HG03060 (cell line): ENCODE measurements around the gene ASB2.

Experiments
- ATAC-seq: cut with Tn5 transposase; IDR thresholded peaks from one replicate; pipeline ENCODE4 v1.9.1; 2021; ENCODE audit warnings: low read depth, moderate number of reproducible peaks; ENCODE audit not compliant: unreplicated experiment

Gene ASB2

DNA sequence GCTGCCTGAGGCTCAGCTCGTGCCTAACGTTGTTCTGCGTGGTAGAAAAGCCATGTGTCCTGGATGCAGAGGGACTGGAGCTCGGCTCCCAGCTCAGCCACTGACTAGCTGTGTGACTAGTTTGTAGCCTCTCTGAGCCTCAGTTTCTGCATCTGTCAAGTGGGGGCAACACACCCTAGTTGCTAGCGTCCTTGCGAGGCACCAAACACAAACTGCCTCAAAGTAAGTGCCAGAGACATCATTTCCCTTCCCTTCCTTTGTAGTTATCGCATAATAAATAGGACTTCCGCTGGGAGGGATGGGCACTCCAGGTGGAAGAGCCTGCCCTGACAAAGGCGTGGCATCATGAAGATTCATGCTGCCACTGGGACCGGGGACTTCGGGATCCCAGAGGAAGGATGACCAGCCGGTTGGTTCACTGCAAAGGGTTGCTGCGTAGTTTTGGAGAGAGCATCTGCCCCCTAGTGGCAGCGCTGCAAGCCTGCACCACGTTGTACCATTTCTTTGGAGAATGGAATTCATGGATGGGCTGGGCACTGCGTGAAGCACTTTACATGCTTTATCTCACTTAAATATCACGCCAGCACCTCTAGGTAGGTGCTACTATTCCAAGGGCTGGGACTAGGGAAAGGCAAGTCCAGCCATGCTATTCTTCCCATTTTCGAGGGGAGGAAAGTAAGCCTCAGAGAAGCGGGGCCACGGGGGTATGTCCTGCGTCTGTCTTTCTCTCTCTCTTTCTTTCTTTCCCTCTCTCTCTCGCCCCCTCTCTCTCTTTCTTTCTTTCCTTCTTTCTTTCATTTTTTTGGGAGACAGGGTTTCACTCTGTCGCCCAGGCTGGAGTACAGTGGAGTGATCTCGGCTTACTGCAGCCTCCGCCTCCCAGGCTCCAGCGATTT is 25.4 kb upstream of the ASB2 start:
- ATAC-seq, result no peak

DNA sequence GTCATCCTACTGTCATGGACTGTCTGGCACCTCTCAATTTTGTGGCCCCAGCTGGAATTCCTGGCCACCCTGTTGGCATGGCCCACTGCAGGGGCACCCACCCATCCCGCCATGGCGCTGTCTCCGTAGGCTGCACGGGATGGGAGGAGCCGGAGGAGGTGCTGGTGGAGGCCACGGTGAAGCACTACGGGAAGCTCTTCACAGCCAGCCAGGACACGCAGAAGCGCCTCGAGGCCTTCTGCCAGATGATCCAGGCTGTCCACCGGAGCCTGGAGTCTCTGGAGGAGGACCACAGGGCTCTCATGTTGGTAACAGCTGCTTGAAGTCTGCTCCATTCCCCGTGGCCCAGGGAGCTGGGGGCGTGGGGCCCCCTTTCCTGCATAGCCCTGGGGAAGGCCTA is 24.6 kb upstream of the ASB2 start:
- ATAC-seq, result no peak

DNA sequence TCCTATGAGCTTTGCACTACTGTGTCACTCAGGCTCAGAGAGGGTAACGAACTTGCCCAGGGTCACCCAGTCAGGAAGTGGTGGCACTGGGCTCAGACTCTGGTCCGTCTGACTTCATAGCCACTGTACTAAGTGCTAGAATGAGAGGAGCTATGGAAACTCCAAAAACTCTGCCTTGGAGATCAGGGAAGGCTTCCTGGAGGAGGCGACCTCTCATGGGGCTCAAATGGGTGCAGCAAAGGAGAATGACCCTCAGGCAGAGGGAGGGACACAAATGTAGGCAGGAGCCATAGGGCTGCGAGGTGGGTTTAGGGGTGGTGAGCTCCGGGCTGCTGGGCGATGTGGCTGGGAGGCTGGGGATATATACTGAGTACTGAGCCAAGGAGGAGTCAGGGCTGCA is 23.9 kb upstream of the ASB2 start:
- ATAC-seq, result no peak

DNA sequence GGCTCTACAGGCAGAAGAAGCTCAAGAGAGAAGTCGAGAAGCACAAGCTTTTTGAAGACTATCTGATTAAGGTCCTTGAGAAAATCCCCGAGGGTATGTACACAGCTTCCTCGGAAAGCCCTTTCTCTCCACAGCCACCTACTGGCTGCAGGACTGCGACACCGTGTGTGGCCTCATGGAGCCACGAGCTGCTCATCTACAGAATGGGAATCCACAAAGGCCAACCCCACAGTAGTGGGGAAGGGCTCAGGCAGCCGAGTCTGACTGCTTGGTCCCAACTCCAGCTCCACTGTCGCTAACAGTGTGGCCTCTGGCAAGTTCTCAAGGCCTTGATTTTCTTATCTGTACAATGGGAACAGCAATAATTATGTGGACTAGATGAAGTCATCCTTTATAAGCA is 23.2 kb upstream of the ASB2 start:
- no peak for ATAC-seq

DNA sequence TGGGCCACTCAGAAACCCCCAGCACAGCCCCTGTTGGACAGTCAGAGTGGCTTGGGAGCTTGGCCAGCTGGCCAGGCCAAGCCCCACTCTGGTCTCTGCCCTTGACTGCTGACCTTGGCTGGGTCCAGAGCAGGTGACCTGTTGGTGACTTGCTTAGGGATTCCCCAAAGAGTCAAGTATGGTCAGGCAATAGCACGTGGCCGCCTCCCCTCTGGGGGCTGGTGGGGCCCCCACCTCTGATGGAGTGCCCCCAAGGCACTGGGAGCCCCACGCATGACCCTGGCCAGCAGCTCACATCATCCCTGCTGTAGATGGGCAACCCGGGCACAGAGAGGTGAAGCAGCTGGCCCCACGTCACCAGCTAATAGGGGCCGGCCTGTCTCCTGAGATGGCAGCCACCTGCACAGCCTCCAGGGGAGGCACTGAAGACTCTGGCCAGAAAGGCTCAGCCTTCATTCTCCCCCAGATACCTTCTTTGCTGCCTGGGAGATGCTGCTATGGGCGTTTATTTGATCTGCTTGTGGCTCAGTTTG is 22.6 kb upstream of the ASB2 start:
- ATAC-seq, result no peak

DNA sequence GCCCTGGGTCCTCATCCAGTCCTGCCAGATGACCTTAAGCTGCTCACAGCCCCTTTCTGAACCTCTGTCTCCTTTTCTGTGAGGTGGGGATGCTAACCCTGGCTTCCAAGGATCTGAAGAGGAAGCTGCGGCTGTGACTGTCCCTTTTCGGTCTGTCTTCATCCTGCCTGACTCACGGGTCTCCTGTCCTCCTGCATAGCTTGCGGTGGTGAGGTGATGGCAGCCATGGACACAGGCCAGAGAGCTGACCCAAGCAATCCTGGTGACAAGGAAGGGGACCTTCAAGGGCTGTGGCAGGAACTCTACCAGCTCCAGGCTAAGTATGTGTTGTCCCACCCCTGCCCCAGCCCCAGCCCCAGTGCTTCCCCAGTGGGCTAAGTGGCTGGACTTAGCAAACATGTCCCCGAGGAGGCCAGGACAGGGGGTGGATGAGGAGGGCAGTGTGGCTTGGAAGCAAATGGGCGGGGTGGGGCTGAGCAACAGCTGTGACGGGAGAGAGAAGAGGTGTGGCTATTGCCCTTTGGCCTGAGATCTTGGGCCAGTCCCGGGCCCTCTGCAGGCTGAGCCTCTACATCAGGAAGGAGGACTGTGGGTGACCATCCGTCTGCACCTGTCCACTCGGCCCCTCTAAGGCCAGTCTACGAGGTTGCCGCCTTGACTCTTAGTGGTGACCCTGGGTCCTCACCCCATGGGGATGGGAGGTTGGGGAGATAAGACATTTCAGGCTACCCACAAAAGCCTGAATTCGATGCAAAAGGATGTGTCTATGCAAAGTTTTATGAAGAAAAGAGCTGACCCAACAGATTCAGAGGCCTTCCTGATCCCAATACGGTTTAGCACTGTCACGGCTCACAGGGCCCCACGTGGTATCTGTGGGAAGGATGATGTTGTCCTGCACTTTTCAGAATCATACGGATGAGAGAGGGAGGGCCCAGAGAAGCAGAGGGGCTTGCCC is 21.8 kb upstream of the ASB2 start:
- ATAC-seq, result no peak

DNA sequence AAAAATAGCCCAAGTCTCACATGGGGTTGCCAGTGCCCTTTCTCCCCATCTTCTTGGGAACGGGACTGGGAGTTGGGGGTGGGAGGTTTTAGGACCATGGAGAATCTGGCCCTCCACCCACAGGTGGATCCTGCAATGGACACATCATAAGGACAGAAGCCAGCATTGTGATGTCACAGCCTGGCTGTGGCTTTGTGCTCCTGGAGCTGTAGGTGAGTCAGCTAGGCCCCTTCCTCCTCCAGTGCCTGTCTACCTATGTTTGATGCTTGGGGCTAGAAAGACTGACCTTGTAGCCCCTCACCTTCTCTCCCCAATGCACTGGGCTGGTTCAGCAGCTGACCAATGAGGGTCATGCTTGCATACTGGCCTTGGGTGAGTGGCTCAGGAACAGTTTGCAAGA is 20.7 kb upstream of the ASB2 start, which contains the start of gene CCDC197:
TSS of gene CCDC197 (plus strand) at position 220 of the 400 bp plus-strand sequence. CDS start 831 bp downstream, outside the sequence.
- no peak for ATAC-seq

DNA sequence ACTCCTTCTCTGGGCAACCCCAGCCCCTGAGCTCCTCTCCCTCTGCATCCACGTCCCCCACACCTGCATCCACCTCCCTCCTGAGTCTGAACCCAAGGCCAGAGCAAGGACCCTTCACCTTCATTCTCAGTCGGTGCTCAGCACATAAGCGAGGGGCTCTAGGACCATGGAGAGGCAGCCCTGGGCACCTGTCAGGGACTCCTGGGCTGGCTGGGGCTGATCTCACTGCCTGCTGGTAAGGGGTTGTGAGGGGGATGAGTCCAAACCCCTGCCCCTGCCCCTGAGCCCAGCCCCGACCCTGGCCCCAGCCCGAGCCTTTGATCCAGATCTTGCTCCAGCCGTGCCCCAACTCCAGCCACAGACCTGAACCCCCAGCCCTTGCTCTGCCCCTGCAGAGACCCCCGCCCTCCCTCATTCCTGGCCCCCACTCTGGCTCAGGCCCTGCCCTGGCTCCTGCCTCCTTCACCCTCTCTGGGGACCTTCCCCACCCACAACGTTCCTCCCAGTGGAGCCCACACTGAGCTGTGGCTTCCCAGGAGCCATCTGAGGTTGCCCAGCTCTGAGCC is 19.8 kb upstream of the ASB2 start:
- no peak for ATAC-seq

DNA sequence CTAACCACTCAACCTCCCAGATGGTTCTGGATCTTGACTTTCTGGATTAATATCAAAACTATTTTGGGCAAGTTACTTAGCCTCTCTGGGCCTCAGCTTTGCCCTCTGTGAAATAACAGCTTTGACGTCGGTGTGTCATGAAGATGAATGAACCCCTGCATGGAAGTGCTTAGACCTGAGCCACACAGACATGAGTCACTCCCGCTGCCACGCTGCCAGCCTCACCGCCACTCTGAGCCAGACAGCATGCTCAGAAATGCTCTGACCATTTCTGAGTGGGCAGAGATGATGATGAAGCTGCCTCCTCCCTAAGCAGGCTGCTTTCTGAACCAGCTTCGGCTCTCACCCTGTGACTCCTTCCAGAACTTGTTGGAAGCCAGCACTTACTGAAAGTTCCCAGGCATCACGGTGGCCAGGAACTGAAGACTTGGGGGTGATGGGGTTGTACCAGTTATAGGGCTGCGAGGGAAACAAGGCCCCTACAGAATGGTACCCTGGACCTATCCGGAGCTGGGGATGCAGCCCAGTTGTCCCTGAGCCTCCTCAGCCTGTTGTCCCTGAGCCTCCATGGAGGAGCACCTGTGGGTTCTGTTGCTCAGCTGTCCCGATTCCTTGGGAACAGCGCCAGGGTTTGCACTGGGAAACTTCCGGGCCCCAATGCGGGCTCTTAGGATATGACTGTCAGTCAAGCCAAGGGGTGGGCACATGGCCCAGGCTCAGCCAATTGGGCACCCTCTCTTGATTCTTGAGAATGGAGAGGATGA is 18.7 kb upstream of the ASB2 start:
- no peak for ATAC-seq

DNA sequence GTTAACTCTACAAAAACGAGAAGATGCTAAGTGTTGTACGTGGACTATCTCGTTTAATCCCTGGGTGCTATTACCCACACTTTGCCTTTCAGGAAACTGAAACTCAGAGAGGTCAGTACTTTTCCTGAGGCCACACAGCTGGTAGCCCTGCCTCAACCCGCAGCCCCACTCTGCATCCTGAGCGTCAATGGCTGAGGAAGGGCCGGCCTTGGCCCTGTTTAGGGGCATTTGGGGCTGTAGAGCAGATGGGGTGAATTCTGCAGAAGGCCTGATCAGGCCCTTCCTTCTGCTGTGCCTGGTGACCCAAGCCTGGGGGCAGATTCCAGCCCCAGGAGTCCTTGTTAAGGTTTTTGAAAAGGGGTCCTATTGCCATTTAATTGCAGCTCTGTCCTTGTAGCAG is 17.0 kb upstream of the ASB2 start:
- ATAC-seq, result no peak

DNA sequence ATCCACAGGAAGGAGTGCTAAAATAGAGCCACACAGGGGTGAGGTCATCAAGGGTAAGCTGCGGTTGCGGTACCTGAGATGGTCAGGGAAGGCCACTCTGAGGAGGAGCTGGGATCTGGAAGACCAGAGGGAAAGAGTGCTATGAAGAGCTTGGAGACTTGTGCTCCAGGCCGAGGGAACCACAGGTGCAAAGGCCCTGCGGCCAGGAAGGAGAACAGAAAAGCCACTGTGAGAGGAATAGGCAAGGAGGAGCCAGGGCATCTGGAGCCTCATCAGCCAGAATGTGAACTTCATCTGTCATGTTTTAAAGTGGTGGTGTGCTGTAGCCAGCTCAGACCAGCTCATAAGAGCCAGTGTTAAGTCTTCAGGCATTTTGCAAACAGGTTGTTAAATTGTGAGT is 15.3 kb upstream of the ASB2 start:
- ATAC-seq, result no peak

DNA sequence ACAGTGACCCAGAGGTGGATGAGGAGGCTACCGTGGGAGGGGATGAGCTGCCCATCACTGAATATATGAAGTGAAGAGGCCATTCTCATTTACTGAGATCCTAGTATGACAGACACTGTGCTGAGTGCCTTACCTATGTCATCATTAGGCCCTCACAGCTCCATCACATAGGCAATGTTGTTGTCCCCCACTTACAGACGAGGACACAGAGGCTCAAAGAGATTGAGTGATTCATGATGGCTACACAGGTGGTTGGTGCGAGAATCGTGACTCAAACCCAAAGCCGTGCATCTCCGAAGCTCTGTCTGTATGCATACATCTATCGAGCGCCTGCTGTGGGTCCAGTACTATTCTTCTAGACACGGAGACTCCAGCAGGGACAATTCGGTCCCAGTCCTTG is 14.8 kb upstream of the ASB2 start:
- no peak for ATAC-seq

DNA sequence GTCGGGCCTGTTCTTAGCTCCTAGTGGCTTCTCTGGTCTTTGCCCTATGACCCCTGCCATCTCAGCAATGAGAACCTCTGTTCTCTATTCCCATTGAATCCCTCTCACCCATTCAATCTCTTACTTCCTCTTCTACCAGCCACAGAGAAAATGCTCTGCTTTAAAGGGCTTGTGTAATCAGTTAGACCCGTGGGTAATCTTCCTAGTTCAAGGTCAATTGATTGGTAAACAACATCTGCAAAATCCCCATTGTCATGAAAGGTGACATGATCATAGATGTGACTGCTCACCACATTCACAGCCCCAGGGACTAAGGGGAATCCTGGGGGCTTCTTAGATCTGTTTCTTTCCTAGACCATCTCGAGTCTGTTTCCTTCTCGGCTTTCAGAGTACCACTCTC is 13.6 kb upstream of the ASB2 start:
- ATAC-seq, result no peak

DNA sequence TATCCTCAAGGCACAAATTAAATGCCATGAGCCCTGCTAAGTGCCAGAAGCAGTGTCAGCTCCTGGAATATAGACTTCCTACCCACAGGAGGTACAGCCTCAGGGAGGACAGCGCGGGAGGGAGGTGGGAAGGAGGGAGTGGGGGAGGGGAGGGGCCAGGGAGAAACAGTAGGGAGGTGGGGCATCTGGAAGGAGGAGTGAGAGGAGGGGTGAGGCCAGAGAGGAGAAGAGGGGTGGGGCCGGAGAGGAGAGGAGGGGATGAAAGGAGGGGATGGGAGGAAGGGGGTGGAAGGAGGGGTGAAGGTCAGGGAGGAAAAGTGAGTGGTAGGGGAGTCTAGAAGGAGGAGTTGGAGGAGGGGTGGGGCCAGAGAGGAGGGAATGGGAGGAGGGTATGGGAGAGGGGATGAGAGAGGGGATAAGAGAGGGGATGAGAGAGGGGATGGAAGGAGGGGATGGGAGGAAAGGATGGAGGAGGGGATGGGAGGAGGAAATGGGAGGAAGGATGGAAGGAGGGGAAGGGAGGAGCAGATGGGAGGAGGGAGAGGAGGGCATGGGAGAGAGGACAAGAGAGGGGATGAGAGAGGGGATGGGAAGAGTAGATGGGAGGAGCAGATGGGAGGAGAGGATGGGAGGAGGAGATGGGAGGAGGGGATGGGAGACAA is 11.6 kb upstream of the ASB2 start:
- no peak for ATAC-seq

DNA sequence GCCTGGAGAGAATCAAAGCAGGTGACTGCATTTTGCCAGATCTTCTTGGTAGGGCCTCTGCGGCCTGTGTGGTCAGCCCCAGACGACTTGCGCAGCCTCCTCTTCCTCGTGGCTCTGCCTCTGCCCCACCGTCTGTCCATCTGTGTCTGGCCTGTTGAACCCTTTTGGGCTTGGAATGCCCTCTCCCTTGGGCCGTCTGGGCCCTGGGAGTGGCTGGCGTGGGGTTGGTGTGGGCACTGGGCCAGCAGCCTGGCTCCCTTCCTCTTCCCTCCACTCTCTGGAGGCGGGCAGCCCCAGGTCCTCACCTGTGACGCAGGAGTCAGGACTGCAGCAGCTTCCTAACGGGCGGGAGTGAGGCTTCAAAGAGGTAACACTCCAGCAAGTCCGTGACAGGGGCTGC is 11.0 kb upstream of the ASB2 start:
- ATAC-seq, result no peak

DNA sequence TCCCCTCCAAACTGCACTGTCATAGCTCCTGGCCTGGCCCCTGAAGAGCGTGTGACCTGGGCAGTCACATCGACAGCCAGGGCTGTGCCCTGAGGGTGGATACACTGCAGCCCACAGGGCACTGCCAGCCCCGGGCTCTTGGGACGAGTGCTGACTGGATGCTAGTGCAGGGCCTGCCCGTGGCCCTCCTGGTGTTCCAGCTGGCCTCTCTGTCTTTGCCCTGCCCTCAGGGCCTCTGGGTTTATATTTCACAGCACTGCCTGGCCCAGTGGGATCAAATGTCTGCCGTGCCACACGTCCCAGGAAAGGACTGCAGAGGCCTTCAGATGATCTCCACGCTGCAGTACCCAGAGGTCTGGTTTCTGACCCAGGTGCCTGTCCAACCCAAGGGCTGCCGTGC is 10.6 kb upstream of the ASB2 start:
- ATAC-seq, result no peak

DNA sequence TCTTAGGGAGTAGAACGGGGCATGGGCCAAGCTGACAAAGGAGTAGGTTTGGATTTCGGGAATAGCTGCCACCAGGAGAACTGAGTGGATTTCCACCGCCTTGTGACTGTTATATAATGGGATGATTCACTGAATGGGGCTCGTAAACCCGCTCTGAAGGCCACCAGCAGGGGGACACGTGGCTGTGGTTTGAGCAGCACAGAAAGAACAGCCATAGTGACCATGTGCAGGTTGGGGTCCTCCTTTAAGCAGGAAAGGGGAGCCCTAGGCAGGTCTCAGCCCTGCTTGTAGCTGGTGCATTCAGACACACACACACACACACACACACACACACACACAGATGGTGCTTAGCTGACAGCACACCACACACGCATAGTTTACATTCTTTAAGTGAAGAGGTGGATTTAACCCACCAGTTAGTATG is 8.6 kb upstream of the ASB2 start:
- ATAC-seq, result no peak

DNA sequence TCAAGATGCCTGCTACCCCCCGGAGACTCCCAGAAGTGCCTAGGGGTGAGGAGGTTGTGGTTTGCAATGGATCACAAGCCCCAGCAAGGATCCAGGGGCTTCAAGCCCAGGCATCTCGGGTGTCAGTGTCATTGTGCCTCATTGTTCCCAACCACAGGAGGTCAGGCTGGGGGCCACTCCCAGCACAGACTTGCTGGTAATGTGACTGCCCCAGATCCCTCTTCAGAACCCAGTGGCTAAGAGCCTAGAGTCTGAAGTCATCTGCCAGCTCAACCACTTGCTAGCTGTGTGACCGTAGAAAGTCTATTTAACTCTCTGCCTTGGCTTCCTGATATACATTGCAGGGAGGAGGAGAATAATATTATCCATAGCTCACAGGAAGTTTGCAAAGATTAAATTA is 7.7 kb upstream of the ASB2 start:
- no peak for ATAC-seq

DNA sequence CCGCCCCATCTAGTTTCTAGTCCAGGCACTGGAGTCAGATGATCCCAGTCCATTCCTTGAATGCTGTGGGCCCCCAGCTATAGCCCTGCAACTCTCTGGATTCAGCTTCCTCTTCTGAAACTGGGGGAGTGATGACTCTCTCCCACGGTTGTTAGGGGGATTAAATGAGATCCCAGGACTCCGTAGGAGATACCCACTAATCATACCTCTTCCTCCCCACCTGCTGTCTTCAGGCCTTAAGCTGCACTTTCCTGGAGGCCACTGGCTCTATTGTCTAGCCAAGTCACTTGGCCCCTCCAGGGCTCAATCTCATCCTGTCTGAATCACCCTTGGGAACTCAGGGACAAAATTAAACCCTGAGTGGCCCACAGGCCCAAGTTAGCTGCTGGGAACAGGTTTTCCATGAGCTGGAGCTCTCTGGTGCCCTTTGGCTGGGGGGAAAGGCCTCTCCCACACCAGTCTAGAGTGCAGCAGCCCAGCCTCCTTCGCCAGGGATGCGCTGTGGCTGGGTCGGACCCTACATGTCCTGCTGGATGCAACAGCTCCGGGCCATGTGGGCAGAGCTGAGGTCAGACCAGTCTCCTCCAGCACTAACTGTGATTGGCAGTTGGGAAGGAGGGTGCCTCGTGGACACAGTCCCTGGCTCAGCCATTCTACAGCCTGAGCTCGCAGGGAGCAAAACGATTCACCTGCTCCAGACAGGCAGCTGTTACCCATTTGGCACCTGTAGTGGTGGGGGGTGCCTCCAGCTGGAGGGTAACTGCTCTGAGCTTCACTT is 6.0 kb upstream of the ASB2 start:
- ATAC-seq, result no peak
